Right lobe of liver (tissue), 4 donors: ENCODE data around the gene SORL1-AS1.

Source experiments
- POLR2A ChIP-seq: fragments of 450-650 bp; IDR thresholded peaks from one replicate; pipeline ENCODE4 v1.6.1; 2017; ENCODE audit warnings: antibody characterized with exemption, mild to moderate bottlenecking
- TF ChIP-seq, protein P1 (sequence below), 4 donors: fragments of 200-600 bp in 3 of 4; fragments of 450-650 bp in 1 of 4; IDR thresholded peaks; one replicate each; pipeline versions ENCODE4 v1.5.1 to v1.8.0; 2016 to 2022; ENCODE audit warnings: antibody characterized with exemption in 4 of 4, mild to moderate bottlenecking in 2 of 4
- donor health status: DM: no; HTN: no; CAD: no.
- donor health status: DM: no; HTN: no; CAD: no.
- donor health status: DM: no; HTN: yes; CAD: no.

DNA sequence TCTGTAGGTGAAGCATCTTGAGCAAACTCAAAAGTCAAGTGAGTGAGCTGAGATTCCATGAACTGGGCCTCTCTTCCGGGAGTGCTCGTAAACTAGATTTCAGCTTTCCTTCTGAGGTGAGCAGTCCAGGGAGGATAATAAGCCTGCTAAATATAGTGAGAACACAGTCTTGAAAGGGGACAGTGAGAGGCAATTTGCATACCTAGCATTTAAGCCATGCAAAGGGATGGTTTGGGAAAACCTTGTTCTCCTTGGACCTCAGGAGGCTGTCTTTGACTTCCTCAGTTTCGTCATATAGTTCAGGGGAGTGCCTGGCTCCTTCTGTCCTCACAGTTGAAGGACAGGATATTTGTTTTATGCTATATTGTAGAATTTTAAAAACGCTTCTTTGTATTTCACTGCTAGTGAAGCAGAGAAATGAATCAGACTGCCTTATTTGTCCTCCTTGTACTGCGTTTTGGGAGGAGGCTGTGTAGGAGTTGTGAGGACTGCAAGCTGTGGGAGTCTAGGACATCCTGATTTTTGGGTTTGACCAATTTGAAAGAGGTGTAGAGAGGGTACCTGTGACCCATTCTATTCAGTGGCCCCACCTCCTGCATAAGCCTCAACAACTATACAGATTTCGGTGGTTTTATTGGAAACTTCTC is 11.0 kb upstream of the SORL1-AS1 start:
- no peak for TF ChIP-seq POLR2A
- TF ChIP-seq, protein P1, sequence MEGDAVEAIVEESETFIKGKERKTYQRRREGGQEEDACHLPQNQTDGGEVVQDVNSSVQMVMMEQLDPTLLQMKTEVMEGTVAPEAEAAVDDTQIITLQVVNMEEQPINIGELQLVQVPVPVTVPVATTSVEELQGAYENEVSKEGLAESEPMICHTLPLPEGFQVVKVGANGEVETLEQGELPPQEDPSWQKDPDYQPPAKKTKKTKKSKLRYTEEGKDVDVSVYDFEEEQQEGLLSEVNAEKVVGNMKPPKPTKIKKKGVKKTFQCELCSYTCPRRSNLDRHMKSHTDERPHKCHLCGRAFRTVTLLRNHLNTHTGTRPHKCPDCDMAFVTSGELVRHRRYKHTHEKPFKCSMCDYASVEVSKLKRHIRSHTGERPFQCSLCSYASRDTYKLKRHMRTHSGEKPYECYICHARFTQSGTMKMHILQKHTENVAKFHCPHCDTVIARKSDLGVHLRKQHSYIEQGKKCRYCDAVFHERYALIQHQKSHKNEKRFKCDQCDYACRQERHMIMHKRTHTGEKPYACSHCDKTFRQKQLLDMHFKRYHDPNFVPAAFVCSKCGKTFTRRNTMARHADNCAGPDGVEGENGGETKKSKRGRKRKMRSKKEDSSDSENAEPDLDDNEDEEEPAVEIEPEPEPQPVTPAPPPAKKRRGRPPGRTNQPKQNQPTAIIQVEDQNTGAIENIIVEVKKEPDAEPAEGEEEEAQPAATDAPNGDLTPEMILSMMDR (IDR thresholded peaks at IDR 0.05), result no peak
